ENCODE measurements around the gene TRAF7.
A peak's percentile ranks its signal among the peaks of the same experiment; 100 is the strongest.

The TRAF7 gene

DNA sequence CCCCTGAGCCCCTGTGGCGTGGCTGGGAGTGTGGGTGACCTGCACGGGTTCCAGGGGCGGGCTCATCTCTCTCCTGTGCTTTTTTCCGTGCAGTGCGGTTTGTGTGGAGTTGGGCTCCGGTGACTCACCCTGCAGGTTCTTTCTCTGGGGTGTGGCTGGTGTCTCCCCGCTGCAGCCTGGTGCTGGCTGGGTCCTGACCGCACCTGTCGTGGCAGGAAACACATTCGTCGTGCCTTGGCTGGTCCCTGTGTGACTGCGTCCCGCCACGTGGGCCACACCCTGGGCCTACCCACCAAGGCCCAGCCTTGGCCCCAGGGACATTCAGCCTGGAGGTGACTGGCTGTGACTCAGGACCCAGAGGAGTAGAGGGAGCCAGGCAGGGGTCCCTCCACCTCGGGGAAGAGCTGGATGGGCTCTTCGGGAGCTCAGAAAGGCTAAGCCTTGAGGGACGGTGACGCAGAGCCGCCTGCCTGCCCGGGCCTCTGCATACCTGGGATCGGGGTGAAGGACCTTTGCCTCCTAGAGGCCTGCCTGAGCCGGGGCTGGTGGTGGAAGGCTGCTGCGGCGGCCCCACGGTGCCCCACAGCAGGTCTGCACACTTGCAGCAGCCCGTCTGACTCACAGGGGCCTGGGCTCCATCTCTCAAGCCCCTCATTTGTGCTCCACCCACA lies 7.8 kb downstream of the TRAF7 start:
- DNase-seq (ENCODE audit: low read depth in 2 of 2): no peak

GRCh38 chr16:2165861-2166260 lies 10.3 kb downstream of the TRAF7 start:
- DNase-seq (ENCODE audit: low read depth in 2 of 2): no peak

- DNase-seq (ENCODE audit: low read depth in 2 of 2): no peak
Measured at GRCh38 chr16:2166263-2167067, 10.9 kb downstream of the TRAF7 start.

DNA sequence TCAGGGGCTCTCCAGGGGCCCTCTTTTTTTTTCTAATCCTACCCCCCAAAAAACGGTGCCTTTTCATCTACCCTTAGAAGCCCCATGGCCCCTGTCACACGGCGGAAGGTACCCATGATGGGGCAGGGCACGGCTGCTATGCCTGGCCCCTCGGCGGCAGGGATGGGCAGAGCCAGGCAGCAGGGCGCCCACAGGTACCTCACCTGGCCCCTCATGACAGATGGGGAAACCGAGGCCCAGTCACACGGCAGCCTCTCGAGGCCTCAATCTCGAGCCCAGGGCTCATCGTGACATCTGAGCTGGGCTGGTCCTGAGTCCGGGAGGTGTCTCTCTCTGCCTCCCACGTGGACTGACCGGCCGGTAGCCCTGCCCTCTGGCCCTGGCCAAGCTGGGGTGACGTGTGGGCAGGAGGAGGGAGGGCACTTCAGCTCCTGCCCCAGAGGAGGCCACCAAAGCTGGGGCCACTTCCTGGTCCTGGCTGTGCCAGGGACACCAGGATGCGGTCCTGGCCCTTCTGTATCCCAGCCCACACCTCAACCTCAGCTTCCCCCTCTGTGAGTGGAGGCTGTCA lies 11.6 kb downstream of the TRAF7 start:
- no peak for DNase-seq (ENCODE audit: low read depth in 2 of 2)

- DNase-seq (ENCODE audit: low read depth in 2 of 2): no peak
Measured at GRCh38 chr16:2170080-2170479, 14.5 kb downstream of the TRAF7 start.

- no peak for DNase-seq (ENCODE audit: low read depth in 2 of 2)
Measured at GRCh38 chr16:2170587-2171435, 15.2 kb downstream of the TRAF7 start.

DNA sequence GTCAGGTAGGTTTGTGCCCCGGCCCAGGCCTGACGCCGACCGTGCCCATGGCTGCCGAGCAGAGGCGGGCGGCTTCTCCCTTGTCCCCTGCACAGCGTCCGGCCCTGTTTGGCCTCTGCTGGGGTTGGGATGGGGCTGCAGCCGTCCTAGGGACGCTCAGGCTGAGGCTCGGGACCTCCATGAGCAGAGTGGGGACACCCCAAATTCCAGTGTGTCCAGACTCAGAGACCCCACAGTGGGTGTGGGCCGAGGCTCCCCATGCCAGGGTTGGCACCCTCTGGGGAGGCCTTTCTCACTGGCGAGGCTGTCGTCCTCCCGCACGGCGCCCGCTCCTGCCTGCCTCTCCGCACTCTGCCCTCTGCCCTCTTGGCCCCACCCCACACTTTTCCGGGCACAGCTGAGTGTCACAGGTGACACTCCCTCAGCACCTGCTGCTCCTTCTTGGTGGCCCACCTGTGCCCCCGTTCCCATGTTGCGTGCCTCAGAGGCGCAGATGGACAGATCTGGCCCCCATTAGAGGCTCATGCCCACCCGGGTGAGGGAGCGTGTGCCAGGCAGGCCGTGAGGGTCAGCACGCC lies 16.1 kb downstream of the TRAF7 start:
- no peak for DNase-seq (ENCODE audit: low read depth in 2 of 2)

DNA sequence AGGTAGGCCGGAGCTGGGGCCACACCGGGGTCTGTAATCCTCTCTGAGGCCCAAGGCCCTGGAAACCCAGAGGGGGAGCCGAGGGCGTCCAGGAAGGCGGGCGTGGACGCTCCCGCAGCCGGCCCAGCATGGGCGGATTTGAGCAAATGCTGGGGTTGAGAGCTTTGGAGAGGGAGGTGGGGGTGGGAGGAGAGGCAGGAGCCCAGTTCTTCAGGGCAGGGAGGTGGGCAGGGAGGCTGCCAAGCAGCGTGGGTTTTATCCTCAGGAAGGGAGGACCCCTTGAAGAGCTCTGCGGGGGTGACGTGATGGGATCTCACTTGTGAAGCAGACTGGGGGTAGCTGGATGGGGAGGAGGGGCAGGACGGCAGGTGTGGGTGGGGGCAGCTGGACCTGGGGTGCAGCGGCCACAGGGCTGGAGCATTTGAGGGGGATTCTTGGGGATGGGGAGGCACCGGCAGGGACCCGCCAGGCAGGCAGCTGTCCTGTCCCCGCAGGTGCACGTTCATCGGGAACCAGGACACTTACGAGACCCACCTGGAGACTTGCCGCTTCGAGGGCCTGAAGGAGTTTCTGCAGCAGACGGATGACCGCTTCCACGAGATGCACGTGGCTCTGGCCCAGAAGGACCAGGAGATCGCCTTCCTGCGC lies 17.2 kb downstream of the TRAF7 start:
- DNase-seq (ENCODE audit: low read depth in 2 of 2): no peak

DNA sequence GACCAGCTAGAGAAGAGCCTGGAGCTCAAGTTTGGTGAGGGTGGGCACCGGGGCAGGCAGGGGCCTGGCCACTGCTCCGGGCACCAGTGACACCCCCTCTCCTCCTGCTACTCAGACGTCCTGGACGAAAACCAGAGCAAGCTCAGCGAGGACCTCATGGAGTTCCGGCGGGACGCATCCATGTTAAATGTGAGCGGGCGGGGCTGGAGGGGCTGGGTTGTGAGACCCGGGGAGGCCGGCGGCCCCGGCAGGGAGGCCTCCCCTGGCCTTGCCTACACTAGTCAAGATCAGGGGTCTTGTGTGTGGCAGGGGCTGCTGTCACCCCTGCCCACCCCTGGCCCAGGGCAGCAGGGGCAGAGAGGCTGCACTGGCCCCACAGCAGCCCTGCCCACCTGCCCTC lies 17.8 kb downstream of the TRAF7 start:
- no peak for DNase-seq (ENCODE audit: low read depth in 2 of 2)

DNA sequence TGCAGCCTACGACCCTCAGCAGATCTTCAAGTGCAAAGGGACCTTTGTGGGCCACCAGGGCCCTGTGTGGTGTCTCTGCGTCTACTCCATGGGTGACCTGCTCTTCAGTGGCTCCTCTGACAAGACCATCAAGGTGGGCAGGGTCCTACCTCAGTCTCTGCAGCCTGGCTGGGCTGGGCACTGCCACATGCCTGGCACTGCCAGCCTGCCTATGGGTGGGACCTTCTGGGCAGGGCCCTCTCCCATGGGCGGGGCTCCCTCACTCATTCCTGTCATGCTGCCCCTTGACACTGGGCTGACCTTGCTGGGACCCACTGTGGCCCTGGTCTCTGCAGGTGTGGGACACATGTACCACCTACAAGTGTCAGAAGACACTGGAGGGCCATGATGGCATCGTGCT lies 18.3 kb downstream of the TRAF7 start:
- DNase-seq (ENCODE audit: low read depth in 2 of 2): no peak

DNA sequence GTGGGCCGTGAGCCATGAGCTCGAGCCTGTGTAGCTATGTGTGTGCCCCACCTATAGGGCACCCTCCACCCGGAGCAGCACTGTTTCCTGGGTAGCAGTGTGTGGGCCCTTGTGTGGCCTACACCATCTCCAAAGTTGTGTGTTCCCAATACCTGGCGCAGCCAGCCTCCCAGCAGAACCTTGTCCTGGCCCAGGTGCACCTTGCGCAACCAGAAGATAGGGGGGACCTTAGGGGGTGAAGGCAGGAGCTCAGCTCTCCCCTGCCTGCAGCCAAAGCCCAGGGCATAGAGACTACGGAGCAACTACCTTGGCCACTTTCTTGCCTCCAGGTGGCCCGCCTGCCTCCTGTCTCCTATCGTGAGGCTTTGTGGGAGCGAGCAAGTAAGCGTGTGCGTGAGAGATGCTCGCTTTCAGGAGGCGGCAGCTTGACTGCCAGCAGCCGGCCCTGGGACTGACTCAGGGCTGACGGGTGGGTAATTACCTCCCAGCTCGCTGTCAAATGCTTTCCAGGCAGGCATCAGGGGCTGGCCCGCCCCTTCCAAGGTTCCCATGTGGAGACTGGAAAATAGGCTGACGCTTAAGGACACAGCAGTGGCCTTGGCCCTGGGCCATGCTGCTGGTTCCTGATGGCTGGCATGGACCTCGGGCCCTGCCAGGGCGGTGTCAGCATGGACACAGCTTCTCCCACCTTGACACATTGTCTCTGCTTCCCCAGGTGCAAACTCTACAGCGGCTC lies 19.0 kb downstream of the TRAF7 start:
- DNase-seq (ENCODE audit: low read depth in 2 of 2): no peak

- no peak for DNase-seq (ENCODE audit: low read depth in 2 of 2)
Measured at GRCh38 chr16:2175454-2175853, 19.9 kb downstream of the TRAF7 start.

DNA sequence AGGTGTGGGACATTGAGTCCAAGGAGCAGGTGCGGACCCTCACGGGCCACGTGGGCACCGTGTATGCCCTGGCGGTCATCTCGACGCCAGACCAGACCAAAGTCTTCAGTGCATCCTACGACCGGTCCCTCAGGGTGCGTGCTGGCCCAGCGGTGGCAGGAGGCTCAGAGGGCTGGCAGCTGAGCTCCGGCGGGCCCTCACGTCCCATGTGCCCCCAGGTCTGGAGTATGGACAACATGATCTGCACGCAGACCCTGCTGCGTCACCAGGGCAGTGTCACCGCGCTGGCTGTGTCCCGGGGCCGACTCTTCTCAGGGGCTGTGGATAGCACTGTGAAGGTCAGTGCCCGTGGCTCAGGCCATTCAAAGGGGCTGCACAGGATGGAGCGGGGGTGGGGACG lies 20.5 kb downstream of the TRAF7 start:
- DNase-seq (ENCODE audit: low read depth in 2 of 2): no peak

- no peak for DNase-seq (ENCODE audit: low read depth in 2 of 2)
Measured at GRCh38 chr16:2177101-2177500, 21.5 kb downstream of the TRAF7 start.

DNA sequence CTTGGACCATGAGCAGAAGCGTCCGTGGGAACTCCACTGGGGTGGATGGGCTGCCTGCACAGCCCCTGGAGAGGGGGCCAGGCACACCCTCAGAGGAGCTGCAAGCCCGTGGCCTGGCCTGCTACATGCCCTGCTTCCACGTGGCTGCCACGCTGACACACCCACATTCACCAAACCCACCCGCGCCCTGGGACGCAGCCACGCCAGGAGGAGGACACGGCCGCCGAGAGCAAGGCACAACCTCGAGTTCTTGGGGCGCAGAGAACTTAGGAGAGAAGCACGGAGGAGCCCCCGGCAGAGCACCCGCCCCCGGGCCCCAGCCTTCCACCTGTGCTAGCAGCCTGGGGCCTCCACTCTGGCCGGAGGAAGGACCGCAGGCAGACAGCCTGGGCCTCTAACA lies 22.0 kb downstream of the TRAF7 start:
- no peak for DNase-seq (ENCODE audit: low read depth in 2 of 2)

DNA sequence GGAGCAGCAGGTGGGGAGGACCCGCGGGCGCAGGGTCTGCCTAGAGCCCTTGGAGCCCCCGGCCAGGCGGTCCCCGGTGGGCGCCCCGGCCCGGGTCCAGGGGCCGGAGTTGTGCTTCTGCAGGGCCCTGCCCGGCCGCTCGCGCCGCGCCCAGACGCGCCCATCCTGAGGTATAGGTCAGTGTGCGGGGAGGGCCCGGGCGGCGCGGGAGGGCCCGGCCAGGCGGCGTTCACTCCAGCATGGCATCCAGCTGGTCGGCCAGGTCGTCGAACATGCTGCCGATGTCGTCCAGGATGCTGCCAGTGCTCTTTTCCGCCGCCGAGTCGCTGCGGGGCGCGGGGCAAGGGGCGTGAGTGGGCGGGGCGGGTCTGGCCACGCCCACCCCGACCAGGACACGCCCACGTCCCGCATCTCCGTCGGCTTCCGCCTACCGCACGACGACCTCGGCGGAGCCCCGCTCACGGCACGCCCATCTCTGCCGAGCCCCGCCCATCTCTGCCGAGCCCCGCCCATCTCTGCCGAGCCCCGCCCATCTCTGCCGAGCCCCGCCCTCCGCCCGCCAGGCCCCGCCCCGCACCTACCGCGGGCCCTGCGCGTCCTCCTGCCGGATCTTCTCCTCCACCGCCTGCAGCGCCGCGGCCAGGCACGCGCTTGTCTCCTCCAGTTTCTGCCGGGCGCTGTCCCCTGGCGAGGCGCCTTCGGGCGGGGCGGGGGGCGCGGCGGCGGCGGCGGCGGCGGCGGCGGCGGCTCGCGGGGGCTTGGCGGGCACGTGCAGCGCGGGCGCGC lies 22.9 kb downstream of the TRAF7 start:
- peak in 1 of 2 donors; percentile 28 for DNase-seq (ENCODE audit: low read depth in 2 of 2)

DNA sequence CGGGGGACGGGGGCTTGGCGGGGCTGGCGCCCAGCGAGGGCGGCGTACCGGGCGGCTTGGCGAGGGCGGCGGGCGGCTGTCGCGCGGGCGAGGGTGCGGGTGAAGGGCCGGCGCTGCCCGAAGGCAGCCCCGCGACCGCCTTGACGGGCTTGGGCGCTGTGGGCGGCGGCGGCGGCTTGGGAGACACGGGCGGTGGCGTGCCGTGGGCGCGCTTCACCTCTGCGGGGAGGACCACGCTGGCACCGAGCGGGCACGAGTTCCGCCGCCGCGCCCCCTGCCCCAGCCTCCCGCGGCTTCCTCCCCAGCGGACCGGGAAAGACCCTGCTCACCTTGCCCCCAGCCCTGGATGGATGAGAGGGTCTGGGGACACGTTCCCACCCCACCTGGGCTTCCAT lies 23.5 kb downstream of the TRAF7 start:
- DNase-seq (ENCODE audit: low read depth in 2 of 2): no peak

DNA sequence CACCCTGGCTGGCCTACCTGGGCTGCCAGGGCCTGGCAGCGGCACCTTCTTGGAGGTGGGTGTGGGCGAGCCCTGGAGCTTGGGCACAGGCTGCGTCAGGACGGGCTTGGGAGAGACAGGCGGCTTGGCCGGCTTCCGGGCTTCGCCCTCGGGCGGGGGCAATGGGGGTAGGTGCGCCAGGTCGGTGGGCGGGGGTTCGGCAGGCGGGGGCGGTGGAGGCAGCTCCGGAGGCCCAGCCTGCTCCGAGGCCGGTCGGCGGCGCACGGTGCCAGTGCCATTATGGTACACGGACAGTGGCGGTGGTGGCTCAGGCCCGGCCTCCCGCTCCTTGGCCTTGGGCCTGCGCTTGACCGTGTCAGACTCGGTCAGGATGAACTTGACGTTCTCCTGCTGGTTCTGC lies 24.0 kb downstream of the TRAF7 start:
- DNase-seq (ENCODE audit: low read depth in 2 of 2): no peak

DNA sequence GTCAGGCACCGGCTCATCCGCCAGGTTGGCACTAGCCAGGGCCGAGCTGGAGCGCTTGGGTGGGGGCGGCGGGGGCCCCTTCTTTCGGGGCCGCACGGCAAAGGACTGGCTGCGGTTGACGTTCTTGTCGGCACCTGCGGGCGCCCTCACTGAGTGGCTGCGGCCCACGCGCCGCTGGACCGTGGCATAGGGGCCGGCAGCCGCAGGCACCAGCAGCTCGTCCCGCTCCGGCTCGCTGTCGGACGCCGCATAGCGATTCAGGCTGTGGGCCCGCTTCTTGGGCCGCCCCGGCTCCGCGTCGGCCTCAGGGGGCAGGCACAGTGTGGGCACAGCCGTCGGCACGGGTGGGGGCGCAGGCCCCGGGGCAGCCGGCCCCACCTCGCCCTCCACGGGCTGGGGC lies 24.9 kb downstream of the TRAF7 start:
- no peak for DNase-seq (ENCODE audit: low read depth in 2 of 2)
